HT-29 (cell line): ENCODE data around the gene CPNE1. TPM values are rescaled to one million over a fixed set of nuclear protein-coding genes. Genes with fewer than 3 reads are reported as not detected.

Experiments
- DNase-seq: peaks from one replicate; pipeline ENCODE4 v3.0.0-alpha.2; 2015; ENCODE audit warnings: low spot score
- total RNA-seq: library from RNA; depleted of rRNA; stranded (reverse); fragments of >200 nt; shearing (Covaris generic); gene quantifications from 2 replicates; pipeline ENCODE4 v1.2.3, GENCODE V29; 2014

The CPNE1 gene
- total RNA-seq, 1 experiment from 2014 or later = 417 TPM

GRCh38 chr20:35600176-35600992 lies 64.3 kb downstream of the CPNE1 start:
- no peak for DNase-seq

- DNase-seq = no peak
These were observed 65.0 kb downstream of the CPNE1 start for GRCh38 chr20:35599776-35600120.

- DNase-seq = no peak
These were observed 65.6 kb downstream of the CPNE1 start for GRCh38 chr20:35598899-35599775.

GRCh38 chr20:35598476-35598875 lies 66.2 kb downstream of the CPNE1 start:
- DNase-seq = no peak

GRCh38 chr20:35597186-35597585 lies 67.5 kb downstream of the CPNE1 start:
- DNase-seq = no peak

- no peak for DNase-seq
These were observed 68.8 kb downstream of the CPNE1 start for GRCh38 chr20:35595901-35596300.

- DNase-seq = no peak
These were observed 69.2 kb downstream of the CPNE1 start for GRCh38 chr20:35595456-35595855.

- no peak for DNase-seq
These were observed 72.2 kb downstream of the CPNE1 start for GRCh38 chr20:35592339-35592974.

- no peak for DNase-seq
These were observed 76.3 kb downstream of the CPNE1 start for GRCh38 chr20:35588397-35588796.

GRCh38 chr20:35587436-35587835 lies 77.3 kb downstream of the CPNE1 start:
- DNase-seq = no peak

- DNase-seq = no peak
These were observed 77.8 kb downstream of the CPNE1 start for GRCh38 chr20:35586751-35587425.

- no peak for DNase-seq
These were observed 80.8 kb downstream of the CPNE1 start for GRCh38 chr20:35583636-35584560.

GRCh38 chr20:35582741-35583404 lies 81.8 kb downstream of the CPNE1 start:
- no peak for DNase-seq

- no peak for DNase-seq
These were observed 82.6 kb downstream of the CPNE1 start for GRCh38 chr20:35582131-35582530.

- no peak for DNase-seq
These were observed 85.5 kb downstream of the CPNE1 start for GRCh38 chr20:35579196-35579595.

- DNase-seq = no peak
These were observed 86.2 kb downstream of the CPNE1 start for GRCh38 chr20:35578469-35578868.

GRCh38 chr20:35576816-35577215 lies 87.9 kb downstream of the CPNE1 start:
- DNase-seq = no peak
